Osteoblast (primary cell): ENCODE data around the gene LGI1. TPM values are rescaled to one million over a fixed set of nuclear protein-coding genes. Genes with fewer than 3 reads are reported as not detected.

Experiments
- DNase-seq: peaks from one replicate; pipeline ENCODE4 v3.0.0; 2011; ENCODE audit warnings: low spot score, mixed read lengths; ENCODE audit not compliant: insufficient read length; ENCODE audit errors: missing footprints
- H2AFZ ChIP-seq: 2 replicates; pipeline ENCODE4 v1.6.0; 2011; ENCODE audit warnings: mild to moderate bottlenecking, low read length
- H3K27ac ChIP-seq: 2 replicates; pipeline ENCODE4 v1.5.1; 2011; ENCODE audit warnings: mild to moderate bottlenecking, low read depth, low read length, moderate library complexity
- H3K27me3 ChIP-seq: 2 replicates; pipeline ENCODE4 v1.6.0; 2012; ENCODE audit warnings: mild to moderate bottlenecking, control low read depth, inconsistent platforms, low read length, moderate library complexity; ENCODE audit not compliant: insufficient read depth
- H3K36me3 ChIP-seq: 2 replicates; pipeline ENCODE4 v1.5.1; 2011; ENCODE audit warnings: mild to moderate bottlenecking, low read length, control low read depth, moderate library complexity; ENCODE audit not compliant: insufficient read depth
- H3K4me1 ChIP-seq: 2 replicates; pipeline ENCODE4 v1.5.1; 2011; ENCODE audit warnings: mild to moderate bottlenecking, low read length, control low read depth, moderate library complexity; ENCODE audit not compliant: insufficient read depth
- H3K4me2 ChIP-seq: 2 replicates; pipeline ENCODE4 v1.6.0; 2011; ENCODE audit warnings: mild to moderate bottlenecking, low read length; ENCODE audit not compliant: insufficient read depth
- H3K4me3 ChIP-seq: fragments of 200-600 bp; sonication (generic); 3 replicates; pipeline ENCODE4 v1.5.1; 2012; ENCODE audit warnings: mild to moderate bottlenecking, low read length, inconsistent platforms; ENCODE audit not compliant: insufficient read depth
- H3K79me2 ChIP-seq: 2 replicates; pipeline ENCODE4 v1.6.0; 2012; ENCODE audit warnings: mild to moderate bottlenecking, low read length, control low read depth, inconsistent platforms; ENCODE audit not compliant: insufficient read depth
- H3K9me3 ChIP-seq: 2 replicates; pipeline ENCODE4 v1.5.1; 2011; ENCODE audit warnings: low read depth, low read length, control low read depth
- H4K20me1 ChIP-seq: 2 replicates; pipeline ENCODE4 v1.6.0; 2012; ENCODE audit warnings: mild to moderate bottlenecking, low read length, control low read depth; ENCODE audit not compliant: insufficient read depth
- total RNA-seq: library from RNA; depleted of rRNA; stranded (reverse); fragments of >200 nt; gene quantifications from 2 replicates; pipeline ENCODE4 v1.2.3, GENCODE V29; 2012
- TF ChIP-seq, protein P1 (sequence below): IDR thresholded peaks from 2 replicates; pipeline ENCODE4 v1.5.1; 2011; ENCODE audit warnings: mild to moderate bottlenecking, low read depth, low read length, moderate library complexity; ENCODE audit errors: extremely low read depth

Gene LGI1
- total RNA-seq, 1 donor, result not detected

- DNase-seq, result no peak
- Histone ChIP-seq H4K20me1 (no peaks in the 10 kb centered on the region), H3K27ac (no peak overlapping the region), H3K27me3 (peaks cover 15% of the 10 kb centered on the region), H3K4me1 (no peaks in the 10 kb centered on the region), H3K4me3 (no peak overlapping the region), H3K36me3 (no peaks in the 10 kb centered on the region), H3K9me3 (no peaks in the 10 kb centered on the region), H3K4me2 (no peak overlapping the region), H2AFZ (no peak overlapping the region), H3K79me2 (no peaks in the 10 kb centered on the region)
- TF ChIP-seq, protein P1, sequence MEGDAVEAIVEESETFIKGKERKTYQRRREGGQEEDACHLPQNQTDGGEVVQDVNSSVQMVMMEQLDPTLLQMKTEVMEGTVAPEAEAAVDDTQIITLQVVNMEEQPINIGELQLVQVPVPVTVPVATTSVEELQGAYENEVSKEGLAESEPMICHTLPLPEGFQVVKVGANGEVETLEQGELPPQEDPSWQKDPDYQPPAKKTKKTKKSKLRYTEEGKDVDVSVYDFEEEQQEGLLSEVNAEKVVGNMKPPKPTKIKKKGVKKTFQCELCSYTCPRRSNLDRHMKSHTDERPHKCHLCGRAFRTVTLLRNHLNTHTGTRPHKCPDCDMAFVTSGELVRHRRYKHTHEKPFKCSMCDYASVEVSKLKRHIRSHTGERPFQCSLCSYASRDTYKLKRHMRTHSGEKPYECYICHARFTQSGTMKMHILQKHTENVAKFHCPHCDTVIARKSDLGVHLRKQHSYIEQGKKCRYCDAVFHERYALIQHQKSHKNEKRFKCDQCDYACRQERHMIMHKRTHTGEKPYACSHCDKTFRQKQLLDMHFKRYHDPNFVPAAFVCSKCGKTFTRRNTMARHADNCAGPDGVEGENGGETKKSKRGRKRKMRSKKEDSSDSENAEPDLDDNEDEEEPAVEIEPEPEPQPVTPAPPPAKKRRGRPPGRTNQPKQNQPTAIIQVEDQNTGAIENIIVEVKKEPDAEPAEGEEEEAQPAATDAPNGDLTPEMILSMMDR, result no peak
These were observed 40.1 kb downstream of the LGI1 start for GRCh38 chr10:93797825-93798224.

GRCh38 chr10:93799155-93799708 lies 41.5 kb downstream of the LGI1 start:
- Histone ChIP-seq H3K4me1 (no peaks in the 10 kb centered on the region), H3K27me3 (peaks cover 19% of the 10 kb centered on the region), H3K4me2 (no peak overlapping the region), H4K20me1 (no peaks in the 10 kb centered on the region), H3K27ac (no peak overlapping the region), H3K36me3 (no peaks in the 10 kb centered on the region), H2AFZ (no peak overlapping the region), H3K4me3 (no peak overlapping the region), H3K79me2 (no peaks in the 10 kb centered on the region), H3K9me3 (no peaks in the 10 kb centered on the region)
- no peak for DNase-seq
- TF ChIP-seq, protein P1, result no peak

DNA sequence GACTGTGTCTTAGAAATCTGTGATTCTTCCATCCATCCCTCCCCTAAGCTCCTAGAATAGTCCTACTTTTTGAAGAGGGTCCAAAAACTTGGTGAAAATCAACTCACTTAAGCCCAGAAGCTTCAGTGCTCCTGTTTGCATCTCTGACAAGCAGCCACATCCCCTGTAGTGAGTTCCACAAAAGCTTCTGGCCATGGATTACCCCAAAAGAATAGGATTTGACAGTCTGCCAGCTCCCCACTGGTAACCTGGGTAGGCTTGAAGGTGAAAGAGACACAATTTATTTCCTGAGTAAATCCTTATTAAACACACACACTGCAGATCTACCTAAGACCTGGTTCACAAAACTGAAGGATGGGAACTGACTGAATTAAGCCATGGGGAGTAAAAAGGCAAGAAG lies 46.5 kb downstream of the LGI1 start:
- Histone ChIP-seq H3K27ac (no peak overlapping the region), H3K9me3 (no peaks in the 10 kb centered on the region), H3K4me3 (no peak overlapping the region), H4K20me1 (no peaks in the 10 kb centered on the region), H3K27me3 (peaks cover 28% of the 10 kb centered on the region), H3K4me1 (no peaks in the 10 kb centered on the region), H3K36me3 (no peaks in the 10 kb centered on the region), H2AFZ (no peak overlapping the region), H3K4me2 (no peak overlapping the region), H3K79me2 (no peaks in the 10 kb centered on the region)
- no peak for DNase-seq
- TF ChIP-seq, protein P1, result no peak

GRCh38 chr10:93806903-93807302 lies 49.2 kb downstream of the LGI1 start:
- H3K27me3 ChIP-seq, result peaks cover 18% of the 10 kb centered on the region
- H3K36me3 ChIP-seq, result no peaks in the 10 kb centered on the region
- H3K4me3 ChIP-seq, result no peak overlapping the region
- no peak overlapping the region for H3K27ac ChIP-seq
- no peaks in the 10 kb centered on the region for H4K20me1 ChIP-seq
- no peaks in the 10 kb centered on the region for H3K9me3 ChIP-seq
- no peak overlapping the region for H3K4me2 ChIP-seq
- no peak for DNase-seq
- no peaks in the 10 kb centered on the region for H3K4me1 ChIP-seq
- H3K79me2 ChIP-seq, result no peaks in the 10 kb centered on the region
- H2AFZ ChIP-seq, result no peak overlapping the region
- TF ChIP-seq, protein P1, result no peak
